GM18520 (cell line): ENCODE results near the gene DNAJC24.

Experiments
- ATAC-seq: cut with Tn5 transposase; IDR thresholded peaks from one replicate; pipeline ENCODE4 v1.9.1; 2021; ENCODE audit not compliant: unreplicated experiment

Gene DNAJC24

DNA sequence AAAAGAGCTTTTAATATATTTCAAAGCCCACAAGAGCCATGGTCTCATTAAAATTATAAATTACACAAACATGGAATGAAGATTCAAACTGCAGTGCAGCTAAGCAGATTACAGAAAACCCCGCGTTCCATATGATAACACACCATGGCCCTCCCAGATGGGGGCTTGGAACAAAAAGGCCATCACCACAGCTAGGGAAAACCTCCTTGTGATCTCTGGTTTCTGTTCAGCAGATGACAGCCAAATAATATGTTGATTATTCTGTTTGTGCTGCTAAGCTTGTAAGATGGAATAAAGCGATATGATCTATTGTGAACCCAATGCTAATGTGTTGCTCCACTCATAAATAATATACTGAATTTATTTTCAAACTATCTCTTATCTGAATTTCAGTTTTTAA, 111.3 kb downstream of the DNAJC24 start:
- ATAC-seq, result no peak
